ENCODE measurements around the gene CTR9.

Gene CTR9

GRCh38 chr11:10742460-10743208 is 8.4 kb upstream of the CTR9 start:
- no peak for DNase-seq (ENCODE audit: low read depth in 2 of 3, low spot score in 2 of 3)

- DNase-seq (ENCODE audit: low read depth in 2 of 3, low spot score in 2 of 3), result no peak
Measured at GRCh38 chr11:10743354-10744000, 7.6 kb upstream of the CTR9 start.

GRCh38 chr11:10744206-10744605 is 6.8 kb upstream of the CTR9 start:
- no peak for DNase-seq (ENCODE audit: low read depth in 2 of 3, low spot score in 2 of 3)

GRCh38 chr11:10746871-10747270 is 4.2 kb upstream of the CTR9 start:
- no peak for DNase-seq (ENCODE audit: low read depth in 2 of 3, low spot score in 2 of 3)

GRCh38 chr11:10747733-10748132 is 3.3 kb upstream of the CTR9 start:
- no peak for DNase-seq (ENCODE audit: low read depth in 2 of 3, low spot score in 2 of 3)

- DNase-seq (ENCODE audit: low read depth in 2 of 3, low spot score in 2 of 3), result no peak
Measured at GRCh38 chr11:10749476-10749875, 1.6 kb upstream of the CTR9 start.

- DNase-seq (ENCODE audit: low read depth in 2 of 3, low spot score in 2 of 3), result no peak
Measured at GRCh38 chr11:10751581-10751940, 515 bp downstream of the CTR9 start.

GRCh38 chr11:10752061-10752460 is 1.0 kb downstream of the CTR9 start:
- DNase-seq (ENCODE audit: low read depth in 2 of 3, low spot score in 2 of 3), result no peak

GRCh38 chr11:10752486-10752885 is 1.4 kb downstream of the CTR9 start:
- no peak for DNase-seq (ENCODE audit: low read depth in 2 of 3, low spot score in 2 of 3)

- DNase-seq (ENCODE audit: low read depth in 2 of 3, low spot score in 2 of 3), result no peak
Measured at GRCh38 chr11:10758957-10759356, 7.9 kb downstream of the CTR9 start.

- no peak for DNase-seq (ENCODE audit: low read depth in 2 of 3, low spot score in 2 of 3)
Measured at GRCh38 chr11:10761085-10761698, 10.1 kb downstream of the CTR9 start.

- no peak for DNase-seq (ENCODE audit: low read depth in 2 of 3, low spot score in 2 of 3)
Measured at GRCh38 chr11:10762185-10762584, 11.1 kb downstream of the CTR9 start.

- DNase-seq (ENCODE audit: low read depth in 2 of 3, low spot score in 2 of 3), result no peak
Measured at GRCh38 chr11:10762913-10763421, 11.9 kb downstream of the CTR9 start.

- DNase-seq (ENCODE audit: low read depth in 2 of 3, low spot score in 2 of 3), result no peak
Measured at GRCh38 chr11:10763766-10764165, 12.7 kb downstream of the CTR9 start.

- no peak for DNase-seq (ENCODE audit: low read depth in 2 of 3, low spot score in 2 of 3)
Measured at GRCh38 chr11:10764412-10764811, 13.4 kb downstream of the CTR9 start.

GRCh38 chr11:10770626-10771254 is 19.7 kb downstream of the CTR9 start:
- DNase-seq (ENCODE audit: low read depth in 2 of 3, low spot score in 2 of 3), result no peak

GRCh38 chr11:10771457-10771856 is 20.4 kb downstream of the CTR9 start:
- no peak for DNase-seq (ENCODE audit: low read depth in 2 of 3, low spot score in 2 of 3)

- DNase-seq (ENCODE audit: low read depth in 2 of 3, low spot score in 2 of 3), result no peak
Measured at GRCh38 chr11:10774811-10775210, 23.8 kb downstream of the CTR9 start.

GRCh38 chr11:10777393-10777793 is 26.3 kb downstream of the CTR9 start:
- no peak for DNase-seq (ENCODE audit: low read depth in 2 of 3, low spot score in 2 of 3)

GRCh38 chr11:10777806-10778205 is 26.8 kb downstream of the CTR9 start:
- DNase-seq (ENCODE audit: low read depth in 2 of 3, low spot score in 2 of 3), result no peak

GRCh38 chr11:10778217-10778970 is 27.3 kb downstream of the CTR9 start:
- no peak for DNase-seq (ENCODE audit: low read depth in 2 of 3, low spot score in 2 of 3)
